ENCODE data around the gene CUEDC2. TPM values are rescaled to one million over a fixed set of nuclear protein-coding genes. Genes with fewer than 3 reads are reported as not detected.

Gene CUEDC2
- total RNA-seq, 2 experiments from 2014 or later: 63.3 to 64.4 TPM

DNA sequence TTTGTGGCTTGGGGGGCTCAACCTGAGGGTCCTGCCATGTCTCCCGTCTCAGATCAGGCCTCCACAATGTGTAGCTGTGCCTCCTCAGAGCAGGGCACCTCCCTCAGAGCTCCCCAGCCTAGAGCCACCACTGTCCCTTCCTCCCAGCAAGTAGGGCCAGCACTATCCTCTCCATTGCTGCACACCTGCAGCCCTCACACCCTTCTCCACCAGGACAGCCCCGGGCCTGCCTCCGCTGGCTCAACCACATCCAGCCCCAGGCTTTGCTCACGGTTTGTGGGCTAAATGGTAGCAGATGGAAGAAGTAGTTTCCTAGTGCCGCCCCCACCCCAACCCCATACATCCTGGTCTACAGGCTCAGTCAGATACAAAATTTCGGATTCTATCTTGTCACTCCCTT lies 26.7 kb downstream of the CUEDC2 start:
- Mint-ChIP-seq H3K4me1 (ENCODE audit: low read depth) (peaks cover 23% of the 10 kb centered on the region), H3K36me3 (ENCODE audit: low read depth) (peaks cover 16% of the 10 kb centered on the region), H3K4me3 (no peak overlapping the region), H3K27ac (peak overlapping the region; percentile 33), H3K9me3 (no peaks in the 10 kb centered on the region), H3K27me3 (ENCODE audit: low read depth) (no peaks in the 10 kb centered on the region)
- CTCF ChIA-PET: interaction anchor here (1.1 to 2.3 kb wide), 4 partner anchors 9 to 17 kb away, joined by 4 to 8 read pairs (median 4); partner anchors contain the start of gene FBXL15
- intact Hi-C loops (cut with micrococcal nuclease): no loop called here
- DNase-seq: peak; percentile 19

GRCh38 chr10:102405108-102405571 lies 27.2 kb downstream of the CUEDC2 start:
- CTCF ChIA-PET: interaction anchor here (0.7 to 1.3 kb wide), 2 partner anchors 12 to 69 kb away, joined by 3 to 4 read pairs; no protein-coding TSS in a partner anchor
- Mint-ChIP-seq H3K9me3 (no peaks in the 10 kb centered on the region), H3K27me3 (ENCODE audit: low read depth) (no peaks in the 10 kb centered on the region), H3K4me1 (ENCODE audit: low read depth) (peaks cover 28% of the 10 kb centered on the region), H3K27ac (no peak overlapping the region), H3K36me3 (ENCODE audit: low read depth) (peaks cover 21% of the 10 kb centered on the region), H3K4me3 (no peak overlapping the region)
- intact Hi-C loops (cut with micrococcal nuclease): no loop called here
- DNase-seq: no peak

DNA sequence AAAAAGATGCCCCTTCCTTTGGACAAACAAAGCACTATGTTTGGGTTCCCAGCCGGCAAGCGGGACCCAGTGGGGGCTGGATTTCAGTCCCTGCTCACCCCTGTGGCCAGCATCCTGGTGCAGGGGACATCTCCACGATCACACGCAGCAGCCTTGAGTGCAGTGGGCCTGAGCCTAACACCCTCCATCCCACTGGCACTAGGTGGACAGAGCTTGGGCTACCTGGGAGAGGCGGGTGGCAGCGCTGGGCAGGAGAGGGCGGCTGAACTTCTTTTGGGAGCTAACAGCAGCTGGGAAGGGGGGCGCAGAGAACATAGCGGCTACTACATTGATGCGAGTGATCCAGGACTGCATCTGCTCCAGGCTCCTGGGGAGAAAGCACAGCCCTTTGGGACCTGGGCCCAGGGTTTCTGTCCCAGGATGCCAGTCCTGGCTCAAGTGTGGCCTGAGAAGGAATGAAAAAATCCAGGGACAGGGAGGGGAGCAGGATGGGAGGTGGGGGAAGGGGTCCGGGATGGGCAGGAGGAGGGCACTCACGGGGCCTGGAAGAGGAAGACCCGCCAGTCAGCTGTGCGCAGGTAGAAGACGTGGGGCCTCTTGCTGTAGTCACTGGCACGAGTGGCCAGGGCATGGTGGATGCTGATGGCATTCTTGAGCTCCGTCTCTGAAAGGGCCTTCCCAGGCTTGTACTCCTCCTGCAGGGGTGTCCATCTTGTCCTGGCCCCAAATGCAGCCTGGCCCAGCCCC lies 27.8 kb downstream of the CUEDC2 start:
- Mint-ChIP-seq H3K27ac (peak overlapping the region; percentile 30), H3K36me3 (ENCODE audit: low read depth) (peaks cover 27% of the 10 kb centered on the region), H3K4me1 (ENCODE audit: low read depth) (peaks cover 28% of the 10 kb centered on the region), H3K9me3 (no peaks in the 10 kb centered on the region), H3K27me3 (ENCODE audit: low read depth) (no peaks in the 10 kb centered on the region), H3K4me3 (no peak overlapping the region)
- peak; percentile 13 for DNase-seq
- intact Hi-C loops (cut with micrococcal nuclease): no loop called here
- CTCF ChIA-PET: interaction anchor here (0.6 to 2.6 kb wide), 4 partner anchors 11 to 104 kb away, joined by 3 to 12 read pairs (median 4); partner anchors contain the start of gene FBXL15

DNA sequence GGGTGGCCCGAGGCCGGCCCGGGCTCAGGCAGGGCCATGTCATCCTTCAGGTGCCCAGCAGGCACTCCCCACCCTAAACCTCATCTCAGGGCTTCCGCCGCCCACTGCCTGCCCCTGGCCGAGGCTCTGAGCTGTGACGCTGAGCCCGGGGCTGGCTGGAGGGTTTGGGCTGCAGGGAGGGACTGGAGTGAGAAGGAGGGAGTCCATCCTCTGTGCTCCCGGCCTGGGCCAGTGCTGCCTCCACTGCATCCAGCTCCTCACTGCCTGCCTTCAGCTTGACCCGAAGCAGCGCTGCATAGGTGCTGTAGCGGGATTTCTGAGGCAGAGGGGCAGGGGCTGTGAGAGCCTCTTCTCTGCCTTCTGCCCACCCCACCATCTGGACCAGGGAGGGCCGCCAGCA lies 29.3 kb downstream of the CUEDC2 start:
- CTCF ChIA-PET: interaction anchor here (0.5 to 2.6 kb wide), 6 partner anchors 9 to 400 kb away, joined by 3 to 12 read pairs (median 4); partner anchors contain the start of gene FBXL15
- H3K36me3 Mint-ChIP-seq (ENCODE audit: low read depth): peaks cover 38% of the 10 kb centered on the region
- no peaks in the 10 kb centered on the region for H3K9me3 Mint-ChIP-seq
- H3K27me3 Mint-ChIP-seq (ENCODE audit: low read depth): no peaks in the 10 kb centered on the region
- H3K4me1 Mint-ChIP-seq (ENCODE audit: low read depth): peaks cover 33% of the 10 kb centered on the region
- no peak overlapping the region for H3K27ac Mint-ChIP-seq
- no peak overlapping the region for H3K4me3 Mint-ChIP-seq
- no peak for DNase-seq
- intact Hi-C loops (cut with micrococcal nuclease): no loop called here

- Mint-ChIP-seq H3K27ac (no peak overlapping the region), H3K4me3 (no peak overlapping the region), H3K4me1 (ENCODE audit: low read depth) (peaks cover 37% of the 10 kb centered on the region), H3K27me3 (ENCODE audit: low read depth) (no peaks in the 10 kb centered on the region), H3K36me3 (ENCODE audit: low read depth) (peaks cover 44% of the 10 kb centered on the region), H3K9me3 (no peaks in the 10 kb centered on the region)
- CTCF ChIA-PET: interaction anchor here (1.3 to 2.6 kb wide), 2 partner anchors 19 kb away, joined by 4 to 12 read pairs; partner anchors contain the start of gene FBXL15
- intact Hi-C loops (cut with micrococcal nuclease): no loop called here
- no peak for DNase-seq
Measured at GRCh38 chr10:102402512-102402896, 29.9 kb downstream of the CUEDC2 start.

DNA sequence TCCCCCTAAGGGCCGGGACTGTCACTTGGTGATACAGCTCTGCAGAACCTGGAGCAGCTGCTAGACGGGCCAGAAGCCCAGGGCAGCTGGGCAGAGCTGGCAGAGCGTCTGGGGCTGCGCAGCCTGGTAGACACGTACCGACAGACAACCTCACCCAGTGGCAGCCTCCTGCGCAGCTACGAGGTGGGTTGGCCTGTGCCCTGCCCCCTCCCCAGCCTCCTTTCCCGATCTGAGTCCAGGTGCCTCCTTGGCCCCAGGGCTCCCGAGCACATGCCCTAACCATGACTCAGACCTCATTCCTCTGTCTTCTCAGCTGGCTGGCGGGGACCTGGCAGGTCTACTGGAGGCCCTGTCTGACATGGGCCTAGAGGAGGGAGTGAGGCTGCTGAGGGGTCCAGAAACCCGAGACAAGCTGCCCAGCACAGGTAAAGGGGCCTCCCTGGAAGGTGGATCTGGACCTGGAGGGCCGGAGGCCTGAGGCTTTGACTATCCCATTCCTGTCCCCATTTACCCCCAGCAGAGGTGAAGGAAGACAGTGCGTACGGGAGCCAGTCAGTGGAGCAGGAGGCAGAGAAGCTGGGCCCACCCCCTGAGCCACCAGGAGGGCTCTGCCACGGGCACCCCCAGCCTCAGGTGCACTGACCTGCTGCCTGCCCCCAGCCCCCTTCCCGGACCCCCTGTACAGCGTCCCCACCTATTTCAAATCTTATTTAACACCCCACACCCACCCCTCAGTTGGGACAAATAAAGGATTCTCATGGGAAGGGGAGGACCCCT lies 30.5 kb downstream of the CUEDC2 start:
- CTCF ChIA-PET: interaction anchor here (2.6 kb wide), 1 partner anchor 19 kb away, joined by 12 read pairs; the partner anchor contains the start of gene FBXL15
- intact Hi-C loops (cut with micrococcal nuclease): no loop called here
- H3K27me3 Mint-ChIP-seq (ENCODE audit: low read depth): no peaks in the 10 kb centered on the region
- no peak for DNase-seq
- no peaks in the 10 kb centered on the region for H3K9me3 Mint-ChIP-seq
- peak overlapping the region; percentile 6 for H3K4me3 Mint-ChIP-seq
- peaks cover 50% of the 10 kb centered on the region for H3K36me3 Mint-ChIP-seq (ENCODE audit: low read depth)
- peaks cover 42% of the 10 kb centered on the region for H3K4me1 Mint-ChIP-seq (ENCODE audit: low read depth)
- H3K27ac Mint-ChIP-seq: peak overlapping the region; percentile 53

DNA sequence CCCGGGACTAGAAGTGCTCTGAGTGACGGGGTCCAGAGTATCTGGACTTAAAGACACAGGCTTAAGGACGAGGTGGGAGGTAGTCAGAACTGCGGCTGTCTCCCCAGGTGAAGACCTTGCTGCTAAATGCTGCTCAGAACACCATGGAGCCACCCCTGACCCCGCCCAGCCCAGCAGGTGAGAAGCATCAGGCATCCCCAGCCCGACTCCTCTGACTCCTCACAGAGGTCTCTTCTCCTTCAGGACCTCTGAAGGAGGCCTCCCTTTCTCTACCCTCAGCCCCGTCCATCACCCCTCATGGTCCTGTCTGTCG lies 31.1 kb downstream of the CUEDC2 start:
- Mint-ChIP-seq H3K27me3 (ENCODE audit: low read depth) (no peaks in the 10 kb centered on the region), H3K4me1 (ENCODE audit: low read depth) (peaks cover 47% of the 10 kb centered on the region), H3K4me3 (no peak overlapping the region), H3K9me3 (no peaks in the 10 kb centered on the region), H3K36me3 (ENCODE audit: low read depth) (peaks cover 56% of the 10 kb centered on the region), H3K27ac (peak overlapping the region; percentile 56)
- no peak for DNase-seq
- intact Hi-C loops (cut with micrococcal nuclease): no loop called here
- CTCF ChIA-PET: interaction anchor here (3.8 to 4.1 kb wide), 2 partner anchors 8 to 171 kb away, joined by 23 to 28 read pairs; no protein-coding TSS in a partner anchor

DNA sequence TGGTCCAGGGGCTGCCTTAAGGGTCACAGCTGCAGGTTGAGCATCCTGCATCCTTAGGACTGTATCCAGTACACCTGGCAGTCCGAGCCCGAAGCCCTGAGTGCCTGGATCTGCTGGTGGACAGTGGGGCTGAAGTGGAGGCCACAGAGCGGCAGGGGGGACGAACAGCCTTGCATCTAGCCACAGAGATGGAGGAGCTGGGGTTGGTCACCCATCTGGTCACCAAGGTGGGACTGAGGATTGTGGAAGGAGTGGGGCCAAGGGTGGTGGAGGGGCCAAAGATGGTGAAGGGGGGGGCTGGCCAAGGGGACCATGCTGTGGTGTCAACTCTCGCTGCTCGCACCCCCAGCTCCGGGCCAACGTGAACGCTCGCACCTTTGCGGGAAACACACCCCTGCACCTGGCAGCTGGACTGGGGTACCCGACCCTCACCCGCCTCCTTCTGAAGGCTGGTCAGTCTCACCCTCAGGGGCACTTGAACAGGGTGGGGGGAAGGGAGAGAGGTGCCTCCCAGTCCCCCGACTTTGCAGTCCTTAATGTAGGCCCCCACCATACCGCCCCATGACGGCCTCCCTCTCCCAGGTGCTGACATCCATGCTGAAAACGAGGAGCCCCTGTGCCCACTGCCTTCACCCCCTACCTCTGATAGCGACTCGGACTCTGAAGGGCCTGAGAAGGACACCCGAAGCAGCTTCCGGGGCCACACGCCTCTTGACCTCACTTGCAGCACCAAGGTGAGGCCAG lies 31.6 kb downstream of the CUEDC2 start:
- Mint-ChIP-seq H3K27me3 (ENCODE audit: low read depth) (no peaks in the 10 kb centered on the region), H3K4me3 (peak overlapping the region; percentile 87), H3K36me3 (ENCODE audit: low read depth) (peaks cover 61% of the 10 kb centered on the region), H3K4me1 (ENCODE audit: low read depth) (peaks cover 49% of the 10 kb centered on the region), H3K27ac (peak overlapping the region; percentile 69), H3K9me3 (no peaks in the 10 kb centered on the region)
- intact Hi-C loops (cut with micrococcal nuclease): no loop called here
- no peak for DNase-seq
- CTCF ChIA-PET: interaction anchor here (0.7 to 4.2 kb wide), 8 partner anchors 9 to 173 kb away, joined by 3 to 28 read pairs (median 12); partner anchors contain the start of gene CUEDC2

- intact Hi-C loops (cut with micrococcal nuclease): no loop called here
- Mint-ChIP-seq H3K27me3 (ENCODE audit: low read depth) (no peaks in the 10 kb centered on the region), H3K4me3 (peak overlapping the region; percentile 87), H3K27ac (peak overlapping the region; percentile 99), H3K9me3 (no peaks in the 10 kb centered on the region), H3K4me1 (ENCODE audit: low read depth) (peaks cover 49% of the 10 kb centered on the region), H3K36me3 (ENCODE audit: low read depth) (peaks cover 63% of the 10 kb centered on the region)
- DNase-seq: no peak
- CTCF ChIA-PET: interaction anchor here (0.6 to 4.2 kb wide), 15 partner anchors 10 to 235 kb away, joined by 3 to 28 read pairs (median 3); partner anchors contain the start of gene CUEDC2
Measured at GRCh38 chr10:102400076-102400475, 32.3 kb downstream of the CUEDC2 start.

DNA sequence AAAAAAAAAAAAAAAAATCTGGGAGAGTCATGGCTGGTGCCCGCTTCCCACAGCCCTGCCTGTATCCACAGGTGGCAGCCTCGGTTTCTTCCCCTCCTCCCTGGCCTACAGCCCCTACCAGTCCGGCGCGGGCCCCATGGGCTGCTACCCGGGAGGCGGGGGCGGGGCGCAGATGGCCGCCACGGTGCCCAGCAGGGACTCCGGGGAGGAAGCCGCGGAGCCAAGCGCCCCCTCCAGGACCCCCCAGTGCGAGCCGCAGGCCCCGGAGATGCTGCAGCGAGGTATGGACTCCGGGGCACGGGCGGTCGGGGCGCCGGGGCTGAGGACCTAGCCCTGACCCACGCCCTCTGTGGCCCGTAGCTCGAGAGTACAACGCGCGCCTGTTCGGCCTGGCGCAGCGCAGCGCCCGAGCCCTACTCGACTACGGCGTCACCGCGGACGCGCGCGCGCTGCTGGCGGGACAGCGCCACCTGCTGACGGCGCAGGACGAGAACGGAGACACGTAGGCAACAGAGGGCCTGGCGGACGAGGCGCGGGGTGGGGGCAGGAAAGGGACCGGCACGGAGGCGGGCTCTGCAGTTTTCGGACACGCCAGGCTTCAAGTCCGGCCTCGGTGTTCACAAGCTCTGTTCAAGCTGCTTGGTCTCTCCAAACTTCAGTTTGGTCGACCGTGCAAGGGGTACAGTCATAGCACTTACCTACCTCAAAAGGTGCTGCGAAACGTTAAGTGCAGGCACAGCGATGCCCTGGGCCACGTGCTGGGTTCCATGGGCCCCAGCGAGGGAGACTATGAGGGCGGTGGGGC lies 33.0 kb downstream of the CUEDC2 start:
- intact Hi-C loops (cut with micrococcal nuclease): loop anchor here (1.0 kb wide), 1 partner anchor 170 kb away; no protein-coding TSS in a partner anchor
- Mint-ChIP-seq H3K36me3 (ENCODE audit: low read depth) (peaks cover 68% of the 10 kb centered on the region), H3K27ac (peak overlapping the region; percentile 99), H3K9me3 (no peaks in the 10 kb centered on the region), H3K4me1 (ENCODE audit: low read depth) (peaks cover 49% of the 10 kb centered on the region), H3K4me3 (peak overlapping the region; percentile 87), H3K27me3 (ENCODE audit: low read depth) (no peaks in the 10 kb centered on the region)
- CTCF ChIA-PET: interaction anchor here (0.6 to 4.2 kb wide), 35 partner anchors 8 to 962 kb away, joined by 3 to 28 read pairs (median 4); partner anchors contain the start of genes C10orf95, CUEDC2, FBXL15 and SUFU
- peak; percentile 89 for DNase-seq
